Erythroblast (primary cell): Measurements from ENCODE around the gene ZFR.

Source experiments
- GATA1 ChIP-seq: IDR thresholded peaks from 2 replicates; pipeline ENCODE4 v1.6.1; 2011; ENCODE audit warnings: low read depth, mild to moderate bottlenecking, control low read depth, low read length, moderate library complexity
- POLR2A ChIP-seq: IDR thresholded peaks from 2 replicates; pipeline ENCODE4 v1.6.1; 2011; ENCODE audit warnings: mild to moderate bottlenecking, low read length

GRCh38 chr5:32311404-32312196, 132.9 kb downstream of the ZFR start:
- TF ChIP-seq POLR2A (no peak), GATA1 (no peak)
